Endometrium (tissue), 2 donors: ENCODE data around the gene PIGX.

Experiments used
- FAIRE-seq: peaks from 2 replicates; lab custom pipeline; 2012; peaks lifted over from hg19 to GRCh38; lab: Jason Lieb, UNC
- donor health status: control.
- donor health status: control.

PIGX gene

GRCh38 chr3:196757876-196758739 lies 45.9 kb downstream of the PIGX start:
- FAIRE-seq = no peak

GRCh38 chr3:196763179-196763578 lies 51.0 kb downstream of the PIGX start:
- no peak for FAIRE-seq

DNA sequence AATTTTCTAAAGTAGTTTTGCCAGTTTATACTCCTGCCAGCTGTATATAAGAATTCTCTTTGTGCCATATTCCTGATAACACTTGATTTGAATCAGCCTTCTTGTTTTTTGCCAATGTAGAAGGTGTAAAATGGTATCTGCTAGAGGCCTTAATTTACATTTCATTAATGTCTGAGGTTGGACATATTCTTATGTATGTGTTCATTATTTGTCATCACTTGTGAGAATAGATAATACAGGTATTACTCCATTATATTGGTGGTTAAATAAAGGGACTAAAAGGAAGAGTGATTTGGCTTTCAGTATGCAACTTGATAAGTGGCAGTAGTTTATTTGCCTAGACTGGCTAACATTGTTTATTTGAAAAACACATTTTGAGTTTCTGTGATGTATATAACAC lies 53.3 kb downstream of the PIGX start:
- no peak for FAIRE-seq

DNA sequence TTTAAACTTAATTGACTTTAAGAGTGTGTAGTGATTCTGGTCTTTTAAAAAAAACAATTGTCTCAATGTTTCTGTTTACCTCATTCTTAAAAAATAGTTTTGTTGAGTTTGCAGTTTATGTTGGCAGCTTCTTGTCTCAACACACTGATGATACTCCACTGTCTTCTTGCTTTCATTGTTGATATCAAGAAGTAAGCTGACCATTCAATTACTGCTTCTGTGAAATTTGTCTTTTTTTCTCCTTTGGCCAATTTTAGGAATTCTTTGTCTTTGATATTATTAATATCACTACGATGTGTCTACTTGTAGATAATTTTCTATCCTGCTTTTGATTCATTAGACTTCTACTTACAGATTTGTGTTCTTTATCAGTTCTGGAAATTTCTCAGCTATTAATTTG lies 58.9 kb downstream of the PIGX start:
- FAIRE-seq = no peak

- FAIRE-seq = no peak
These were observed 59.9 kb downstream of the PIGX start for GRCh38 chr3:196772102-196772501.

DNA sequence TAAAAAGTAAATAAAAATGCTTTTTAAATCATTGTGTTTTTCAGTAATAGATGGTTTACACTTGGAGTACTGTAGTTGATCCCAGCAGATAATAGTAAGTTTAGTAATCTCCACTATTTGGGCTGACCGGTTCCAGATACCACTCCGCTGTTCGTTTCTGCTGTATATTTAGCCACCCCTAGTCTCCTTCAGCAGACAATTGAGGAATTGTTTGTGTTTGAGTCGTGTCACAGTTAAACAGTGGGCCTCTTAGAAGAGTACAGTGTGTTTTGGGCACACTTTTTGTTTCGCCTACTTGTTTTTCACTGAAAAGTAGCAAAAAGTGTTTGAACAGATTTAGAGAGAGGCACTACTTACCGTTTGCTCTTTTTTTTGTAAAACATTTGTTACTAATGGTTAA lies 60.7 kb downstream of the PIGX start:
- no peak for FAIRE-seq

GRCh38 chr3:196774191-196774820 lies 62.1 kb downstream of the PIGX start:
- FAIRE-seq = no peak

DNA sequence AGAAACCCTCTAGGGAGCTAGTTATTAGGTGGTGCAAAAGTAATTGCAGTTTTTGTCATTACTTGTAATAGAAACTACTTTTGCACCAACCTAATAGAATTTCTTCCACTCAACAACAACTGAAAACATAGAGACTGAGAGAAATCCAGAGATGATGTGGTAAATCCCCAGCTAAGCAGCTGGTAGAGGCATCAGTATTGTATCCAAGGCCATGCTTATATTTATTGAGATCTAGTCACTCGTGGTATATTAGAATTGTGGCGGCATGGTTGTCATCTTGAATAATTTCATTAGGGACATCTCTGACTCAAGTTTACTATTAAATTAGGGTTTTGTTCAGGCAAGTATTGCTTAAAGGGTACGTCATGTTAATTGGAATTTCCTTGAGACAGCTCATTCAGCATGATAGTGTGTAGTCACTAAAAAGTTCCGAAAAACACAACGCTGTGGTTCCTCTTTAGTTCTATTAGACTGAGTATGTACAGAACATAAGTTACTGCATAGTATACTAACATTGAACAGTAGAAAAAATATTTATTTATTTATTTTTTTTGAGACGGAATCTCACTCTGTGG lies 62.8 kb downstream of the PIGX start:
- no peak for FAIRE-seq

GRCh38 chr3:196775938-196776337 lies 63.8 kb downstream of the PIGX start:
- FAIRE-seq = no peak

GRCh38 chr3:196777836-196778235 lies 65.7 kb downstream of the PIGX start:
- no peak for FAIRE-seq

DNA sequence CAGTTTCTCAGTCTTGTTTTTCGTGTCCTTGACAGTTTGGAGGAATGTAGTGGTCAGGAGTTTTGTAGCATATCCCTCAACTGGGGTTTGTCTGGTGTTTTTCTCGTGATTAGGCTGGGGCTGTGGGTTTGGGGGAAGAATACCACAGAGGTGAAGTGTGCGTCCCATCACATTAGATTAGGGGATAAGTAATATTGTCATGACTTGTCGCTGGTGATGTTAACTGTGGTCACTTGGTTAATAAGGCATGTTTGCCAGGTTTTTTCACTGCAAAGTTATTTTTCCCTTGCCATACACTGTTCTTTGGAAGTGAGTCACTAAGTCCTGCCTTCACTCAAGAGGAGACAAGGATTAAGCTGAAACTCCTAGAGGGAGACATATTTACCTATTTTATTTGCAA lies 66.6 kb downstream of the PIGX start:
- FAIRE-seq = no peak

DNA sequence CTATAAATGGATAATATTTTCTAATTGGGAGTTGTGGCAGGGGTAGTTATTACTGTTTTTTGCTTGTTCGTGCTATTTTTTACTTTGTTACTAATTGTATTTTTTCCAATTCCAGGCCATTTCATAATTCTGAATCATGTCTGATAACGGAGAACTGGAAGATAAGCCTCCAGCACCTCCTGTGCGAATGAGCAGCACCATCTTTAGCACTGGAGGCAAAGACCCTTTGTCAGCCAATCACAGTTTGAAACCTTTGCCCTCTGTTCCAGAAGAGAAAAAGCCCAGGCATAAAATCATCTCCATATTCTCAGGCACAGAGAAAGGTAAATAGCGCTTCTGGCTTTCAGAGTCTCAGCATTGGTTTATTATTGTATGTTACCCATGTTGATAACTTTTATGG lies 70.3 kb downstream of the PIGX start:
- no peak for FAIRE-seq
